H1 (cell line): ENCODE data around the gene RFT1. TPM values are rescaled to one million over a fixed set of nuclear protein-coding genes. Genes with fewer than 3 reads are reported as not detected.

Source experiments
- CBX5 ChIP-seq: fragments of 300-800, 300-1000 bp; sonication (generic); IDR thresholded peaks from 2 replicates; pipeline ENCODE4 v1.7.1; 2016; ENCODE audit warnings: antibody characterized with exemption, low read length, low read depth
- EZH2 ChIP-seq: fragments of 200-600 bp; sonication (generic); IDR thresholded peaks from 2 replicates; pipeline ENCODE4 v1.7.1; 2012; ENCODE audit warnings: low read depth, mild to moderate bottlenecking, moderate library complexity, low read length, inconsistent platforms; ENCODE audit not compliant: severe bottlenecking
- POLR2AphosphoS5 ChIP-seq: IDR thresholded peaks from 2 replicates; pipeline ENCODE4 v1.6.1; 2011; ENCODE audit warnings: low read depth, low read length
- RNF2 ChIP-seq: fragments of 200-900, 300-1000 bp; sonication (generic); IDR thresholded peaks from 2 replicates; pipeline ENCODE4 v1.7.1; 2016; ENCODE audit warnings: borderline replicate concordance, low read depth, mild to moderate bottlenecking, antibody characterized with exemption, low read length; ENCODE audit not compliant: poor library complexity, severe bottlenecking; ENCODE audit errors: missing control alignments
- TAF7 ChIP-seq: optimal IDR thresholded peaks from 2 replicates; pipeline ENCODE3; 2011; ENCODE audit warnings: low read depth, mild to moderate bottlenecking, inconsistent platforms, low read length, moderate library complexity, borderline replicate concordance
- polyA plus RNA-seq, 7 experiments: library from polyadenylated mRNA; depleted of rRNA in 3 of 7; stranded (reverse) in 5 of 7; unstranded in 2 of 7; fragments of >200 nt in 5 of 7; fragments of 200-250 nt in 2 of 7; gene quantifications; 1 replicate in 5 of 7; 2 replicates in 1 of 7; 4 replicates in 1 of 7; pipeline versions ENCODE4 v1.2.1 to v1.2.3, GENCODE V29; 2011 to 2013; ENCODE audit warnings: missing spikeins in 2 of 7, mixed read lengths in 2 of 7
- total RNA-seq: library from RNA; stranded (reverse); fragmentation: NEBNext Ultra II Directional; extraction: Animal tissue kit (Norgen Biotek cat#: 25700); gene quantifications from 2 replicates; pipeline ENCODE4 v1.2.1, GENCODE V29; 2021

RFT1 gene
- total and polyA plus RNA-seq, 2 of the 8 experiments (the other 6 are each of a cell fraction or from before 2014, with no cell fraction given), result 27.7 to 42.4 TPM

DNA sequence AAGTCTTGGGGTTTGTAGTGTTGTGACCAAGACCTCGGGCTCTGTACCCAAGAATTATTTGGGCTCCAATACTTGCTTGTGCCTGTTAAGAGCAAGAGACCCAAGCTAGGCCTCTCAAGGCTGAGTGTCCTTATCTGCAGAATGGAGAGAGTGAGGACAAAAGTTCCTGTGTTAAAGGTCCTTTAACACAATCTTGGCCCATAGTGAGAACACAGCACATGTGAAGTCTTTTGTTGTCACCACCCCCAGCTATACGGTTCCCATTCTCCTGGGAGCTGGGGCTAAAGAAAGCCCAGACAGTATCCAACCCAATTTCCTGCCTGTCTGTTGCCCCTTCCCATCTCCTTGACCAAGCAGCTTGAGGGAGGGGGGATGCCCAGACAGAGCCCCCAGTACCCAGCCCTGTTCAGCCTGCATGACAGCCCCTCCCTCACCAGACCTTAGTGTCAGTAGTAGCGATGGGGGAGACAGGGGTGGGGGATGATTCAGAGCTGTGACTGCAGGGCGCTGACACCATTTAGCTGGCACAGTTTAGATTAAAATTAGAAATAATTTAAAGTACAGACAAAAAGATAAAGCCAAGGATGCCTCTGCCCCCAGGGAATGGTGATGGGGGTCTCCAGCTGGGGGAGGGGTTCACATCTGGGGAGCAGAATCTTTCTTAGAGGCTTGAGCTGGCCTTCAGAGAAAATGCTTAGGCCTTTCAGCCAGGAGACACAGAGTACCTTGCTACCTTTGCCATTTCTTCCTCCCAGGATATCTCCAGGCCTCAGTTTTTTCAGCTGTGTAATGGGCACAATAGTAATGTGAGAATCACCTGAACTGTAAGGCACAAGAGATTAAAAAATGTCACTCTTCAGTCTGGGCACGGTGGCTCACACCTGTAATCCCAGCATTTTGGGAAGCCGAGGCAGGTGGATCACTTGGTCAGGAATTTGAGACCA, 33.5 kb upstream of the RFT1 start (continued):
- TF ChIP-seq EZH2, result no peak
- TF ChIP-seq TAF7, result no peak
- no peak for TF ChIP-seq POLR2AphosphoS5
- no peak for TF ChIP-seq RNF2
- no peak for TF ChIP-seq CBX5
